ENCODE results near the gene RPL10. TPM values are rescaled to one million over a fixed set of nuclear protein-coding genes. Genes with fewer than 3 reads are reported as not detected.
A peak's percentile ranks its signal among the peaks of the same experiment; 100 is the strongest.

Gene RPL10
- total RNA-seq: 1,000 to 10,000 TPM; 3,899 to 6,066 (median 5,720) TPM

DNA sequence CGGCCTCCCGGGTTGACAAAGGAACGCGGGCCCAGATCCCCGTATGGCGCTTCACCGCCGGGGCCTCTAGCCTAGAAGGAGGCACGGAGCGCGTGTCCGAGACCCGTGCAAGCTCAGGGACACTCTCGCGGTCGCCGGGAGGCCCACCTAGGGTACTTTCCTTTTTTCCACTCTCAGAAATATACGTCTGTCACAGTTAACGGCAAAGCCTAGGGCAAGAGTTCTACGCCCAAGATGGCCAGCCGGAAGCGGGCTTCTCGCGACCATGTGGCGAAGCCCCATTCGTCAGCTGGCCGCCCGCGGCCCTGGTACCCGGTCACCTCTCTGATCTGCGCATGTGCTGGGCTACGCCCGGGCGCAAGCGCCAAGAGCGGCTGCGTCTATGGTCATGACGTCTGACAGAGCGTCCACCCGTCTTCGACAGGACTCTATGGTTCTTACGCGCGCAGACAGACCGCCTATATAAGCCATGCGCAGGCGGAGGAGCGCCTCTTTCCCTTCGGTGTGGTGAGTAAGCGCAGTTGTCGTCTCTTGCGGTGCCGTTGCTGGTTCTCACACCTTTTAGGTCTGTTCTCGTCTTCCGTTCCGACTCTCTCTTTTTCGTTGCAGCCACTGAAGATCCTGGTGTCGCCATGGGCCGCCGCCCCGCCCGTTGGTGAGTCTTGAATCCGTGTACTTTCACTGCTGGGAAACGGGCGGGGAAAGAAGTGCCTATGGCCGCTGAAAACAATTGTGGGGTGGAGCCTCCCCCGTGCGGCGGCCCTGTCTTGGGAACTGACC lies at the start of gene RPL10:
Gene RPL10, plus strand, starts transcription at position 490 of the 780 bp plus-strand sequence. Its CDS starts 143 bp downstream, at position 633.
- H3K36me3 ChIP-seq: peaks cover 0 to 14% of the 10 kb centered on the region in 2 donors
- H3K4me3 ChIP-seq: peak within 1 kb of the TSS; percentile 68 to 85 (median 80)
- TF ChIP-seq, protein P1, sequence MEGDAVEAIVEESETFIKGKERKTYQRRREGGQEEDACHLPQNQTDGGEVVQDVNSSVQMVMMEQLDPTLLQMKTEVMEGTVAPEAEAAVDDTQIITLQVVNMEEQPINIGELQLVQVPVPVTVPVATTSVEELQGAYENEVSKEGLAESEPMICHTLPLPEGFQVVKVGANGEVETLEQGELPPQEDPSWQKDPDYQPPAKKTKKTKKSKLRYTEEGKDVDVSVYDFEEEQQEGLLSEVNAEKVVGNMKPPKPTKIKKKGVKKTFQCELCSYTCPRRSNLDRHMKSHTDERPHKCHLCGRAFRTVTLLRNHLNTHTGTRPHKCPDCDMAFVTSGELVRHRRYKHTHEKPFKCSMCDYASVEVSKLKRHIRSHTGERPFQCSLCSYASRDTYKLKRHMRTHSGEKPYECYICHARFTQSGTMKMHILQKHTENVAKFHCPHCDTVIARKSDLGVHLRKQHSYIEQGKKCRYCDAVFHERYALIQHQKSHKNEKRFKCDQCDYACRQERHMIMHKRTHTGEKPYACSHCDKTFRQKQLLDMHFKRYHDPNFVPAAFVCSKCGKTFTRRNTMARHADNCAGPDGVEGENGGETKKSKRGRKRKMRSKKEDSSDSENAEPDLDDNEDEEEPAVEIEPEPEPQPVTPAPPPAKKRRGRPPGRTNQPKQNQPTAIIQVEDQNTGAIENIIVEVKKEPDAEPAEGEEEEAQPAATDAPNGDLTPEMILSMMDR (IDR thresholded peaks at IDR 0.05 in 4 of 5, conservative IDR thresholded peaks at IDR 0.05 in 1 of 5): no peak
- peak; percentile 87 to 91 for TF ChIP-seq POLR2A (IDR thresholded peaks at IDR 0.05)
- no peaks in the 10 kb centered on the region for H3K27me3 ChIP-seq
- peaks cover 10 to 18% of the 10 kb centered on the region in 2 donors for H3K4me1 ChIP-seq
- H3K27ac ChIP-seq: peak within 1 kb of the TSS; percentile 93 to 99 (median 98)
- intact Hi-C loops (cut with DNase I; ENCODE audit: low total_unique reads): loop anchor here (1.0 to 5.0 kb wide), 4 partner anchors 10 to 119 kb away; partner anchors contain the start of genes FAM3A, GDI1 and UBL4A
- ATAC-seq (peak; percentile 83 to 91), DNase-seq (peak; percentile 92 to 96)
- in situ Hi-C loops (cut with MboI; ENCODE audit: low sequenced_read_pairs in 4 of 4): no loop called here
- H3K9me3 ChIP-seq: no peaks in the 10 kb centered on the region

DNA sequence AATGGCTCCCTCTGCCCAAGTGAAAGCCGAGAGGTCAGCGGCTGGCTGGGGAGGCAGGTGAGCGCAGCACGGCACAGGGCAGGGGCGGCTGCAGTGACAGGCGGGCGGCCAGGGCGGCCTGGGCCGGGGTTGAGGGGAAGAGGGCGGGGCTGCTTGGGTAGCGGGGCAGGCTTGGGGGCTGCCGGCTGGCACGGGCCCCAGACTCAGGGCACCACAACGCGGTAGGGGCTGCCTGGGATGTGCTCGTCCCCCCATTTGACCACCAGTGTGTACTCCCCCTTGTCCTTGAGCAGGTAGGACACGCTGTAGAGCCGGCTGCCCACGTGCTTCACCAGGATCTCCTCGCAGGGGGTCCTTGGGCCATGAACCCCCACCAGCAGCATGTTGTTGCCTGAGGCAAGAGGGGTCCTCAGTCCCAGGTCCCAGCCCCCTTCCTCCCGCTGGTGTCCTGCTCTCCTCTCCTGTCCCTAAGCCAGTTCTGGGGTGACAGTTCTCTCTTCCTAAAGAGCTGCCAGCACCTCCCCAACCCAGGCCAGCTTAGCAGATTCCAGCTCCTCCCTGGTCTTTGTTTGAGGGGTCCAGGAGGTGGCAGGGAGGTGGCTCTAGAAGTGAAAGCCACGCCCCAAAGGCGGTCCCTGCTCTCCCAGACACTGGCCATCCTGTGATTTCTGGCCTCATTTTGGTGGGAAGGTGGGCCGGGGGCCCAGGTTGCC lies 49.4 kb upstream of the RPL10 start:
- no peaks in the 10 kb centered on the region for H3K9me3 ChIP-seq
- no peak for TF ChIP-seq POLR2A (IDR thresholded peaks at IDR 0.05)
- TF ChIP-seq, protein P1 (IDR thresholded peaks at IDR 0.05 in 4 of 5, conservative IDR thresholded peaks at IDR 0.05 in 1 of 5): no peak
- H3K27ac ChIP-seq: no peak overlapping the region
- ATAC-seq (no peak), DNase-seq (no peak)
- in situ Hi-C loops (cut with MboI; ENCODE audit: low sequenced_read_pairs in 4 of 4) (no loop called here), intact Hi-C loops (cut with DNase I; ENCODE audit: low total_unique reads) (no loop called here)
- no peaks in the 10 kb centered on the region for H3K4me1 ChIP-seq
- no peaks in the 10 kb centered on the region for H3K36me3 ChIP-seq
- H3K4me3 ChIP-seq: no peak overlapping the region
- H3K27me3 ChIP-seq: no peaks in the 10 kb centered on the region

DNA sequence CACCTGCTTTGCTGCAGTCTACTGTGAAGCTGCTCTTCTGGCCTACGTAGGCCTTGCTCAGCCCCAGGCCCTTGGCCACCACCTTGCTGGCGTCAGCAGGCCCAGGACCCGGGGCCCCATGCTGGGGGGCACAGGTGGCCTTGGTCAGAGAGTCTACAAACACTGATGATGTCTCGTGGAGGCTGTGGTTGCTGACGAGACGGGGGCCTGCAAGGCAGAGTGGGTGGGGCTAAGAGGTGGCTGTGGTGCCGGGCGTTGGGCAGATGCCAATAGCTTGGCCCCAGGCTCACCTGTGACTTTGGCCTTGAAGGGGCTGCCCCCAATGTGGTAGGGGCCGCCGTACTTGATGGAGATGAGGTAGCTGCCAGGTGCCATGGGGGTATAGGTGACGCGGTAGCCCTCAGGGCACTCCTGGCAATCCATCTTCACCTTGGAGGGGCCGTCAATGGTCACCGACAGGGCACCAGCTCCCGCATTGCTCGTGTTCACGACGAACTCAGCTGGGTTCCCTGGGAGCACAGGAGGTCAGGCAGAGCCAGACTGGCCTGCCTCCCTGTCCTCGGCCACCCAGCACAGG lies 48.7 kb upstream of the RPL10 start:
- no peaks in the 10 kb centered on the region for H3K36me3 ChIP-seq
- H3K9me3 ChIP-seq: no peaks in the 10 kb centered on the region
- in situ Hi-C loops (cut with MboI; ENCODE audit: low sequenced_read_pairs in 4 of 4) (no loop called here), intact Hi-C loops (cut with DNase I; ENCODE audit: low total_unique reads) (no loop called here)
- H3K4me3 ChIP-seq: no peak overlapping the region
- no peak overlapping the region for H3K27ac ChIP-seq
- no peaks in the 10 kb centered on the region for H3K27me3 ChIP-seq
- ATAC-seq (no peak), DNase-seq (no peak)
- H3K4me1 ChIP-seq: no peaks in the 10 kb centered on the region
- TF ChIP-seq, protein P1 (IDR thresholded peaks at IDR 0.05 in 4 of 5, conservative IDR thresholded peaks at IDR 0.05 in 1 of 5): no peak
- TF ChIP-seq POLR2A (IDR thresholded peaks at IDR 0.05): no peak

DNA sequence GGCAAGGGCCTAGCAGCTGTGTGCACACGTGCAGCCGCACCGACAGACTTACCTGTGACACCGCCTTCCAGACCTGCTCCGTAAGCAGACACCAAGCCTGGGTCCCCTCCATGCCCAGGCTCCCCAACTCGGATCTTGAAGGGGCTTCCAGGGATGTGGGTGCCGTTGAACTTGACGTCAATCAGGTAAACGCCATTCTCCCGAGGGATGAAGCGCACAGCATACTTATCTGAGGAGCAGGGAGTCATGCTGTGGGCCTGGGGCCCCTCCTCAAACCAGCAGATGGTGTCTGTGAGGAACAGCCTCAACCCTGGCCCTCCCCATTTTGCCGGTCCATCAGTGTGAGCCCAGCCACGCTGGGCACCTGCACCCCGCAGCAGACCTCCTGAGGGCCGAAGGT lies 48.2 kb upstream of the RPL10 start:
- DNase-seq (no peak), ATAC-seq (no peak)
- intact Hi-C loops (cut with DNase I; ENCODE audit: low total_unique reads) (no loop called here), in situ Hi-C loops (cut with MboI; ENCODE audit: low sequenced_read_pairs in 4 of 4) (no loop called here)
- no peak overlapping the region for H3K27ac ChIP-seq
- TF ChIP-seq POLR2A (IDR thresholded peaks at IDR 0.05): no peak
- TF ChIP-seq, protein P1 (IDR thresholded peaks at IDR 0.05 in 4 of 5, conservative IDR thresholded peaks at IDR 0.05 in 1 of 5): no peak
- H3K27me3 ChIP-seq: no peaks in the 10 kb centered on the region
- H3K4me3 ChIP-seq: no peak overlapping the region
- H3K36me3 ChIP-seq: no peaks in the 10 kb centered on the region
- H3K9me3 ChIP-seq: no peaks in the 10 kb centered on the region
- H3K4me1 ChIP-seq: no peaks in the 10 kb centered on the region
